OCI-LY7 (cell line): ENCODE measurements around the gene CACNA2D4. TPM values are rescaled to one million over a fixed set of nuclear protein-coding genes. Genes with fewer than 3 reads are reported as not detected.
A peak's percentile ranks its signal among the peaks of the same experiment; 100 is the strongest.

Source experiments
- BruUV-seq: library from RNA; stranded (reverse); fragments of 400-500 nt; replicated peaks from 2 replicates; lab custom pipeline; 2021; lab: Mats Ljungman, UMichigan
- CTCF ChIA-PET: fragments of 300-600 bp; sonication (Branson Sonifier 250); formaldehyde crosslinking; loops from one replicate; lab custom pipeline; 2022; ENCODE audit warnings: antibody characterized with exemption; ENCODE audit not compliant: unreplicated experiment; lab: Charles Lee
- POLR2A ChIA-PET: fragments of 300-600 bp; sonication (Branson Sonifier 250); formaldehyde crosslinking; loops from one replicate; lab custom pipeline; 2022; ENCODE audit warnings: antibody characterized with exemption; lab: Charles Lee
- DNase-seq: peaks from one replicate; pipeline ENCODE4 v3.0.0-alpha.2; 2015; ENCODE audit warnings: low spot score
- H2AFZ ChIP-seq: fragments of 200-600 bp; sonication (generic), shearing (Covaris generic); 2 replicates; pipeline ENCODE4 v1.6.1; 2014; ENCODE audit warnings: mild to moderate bottlenecking, antibody characterized with exemption, low read length, moderate library complexity
- H3K27ac ChIP-seq: fragments of 200-600 bp; sonication (generic); 2 replicates; pipeline ENCODE4 v1.5.1; 2014; ENCODE audit warnings: mixed run types, low read depth, mild to moderate bottlenecking, moderate library complexity, low read length, inconsistent platforms; ENCODE audit not compliant: poor library complexity, severe bottlenecking
- H3K36me3 ChIP-seq: fragments of 200-600 bp; sonication (generic); 2 replicates; pipeline ENCODE4 v1.6.1; 2014; ENCODE audit warnings: mild to moderate bottlenecking, antibody characterized with exemption, low read length, moderate library complexity, mixed read lengths; ENCODE audit not compliant: insufficient read depth
- H3K4me1 ChIP-seq: fragments of 200-600 bp; sonication (generic); 2 replicates; pipeline ENCODE4 v1.5.1; 2014; ENCODE audit warnings: mild to moderate bottlenecking, low read length; ENCODE audit not compliant: insufficient read depth, poor library complexity, severe bottlenecking
- H3K4me2 ChIP-seq: fragments of 200-600 bp; sonication (generic); 2 replicates; pipeline ENCODE4 v1.6.1; 2014; ENCODE audit warnings: mild to moderate bottlenecking, low read length
- H3K4me3 ChIP-seq: fragments of 200-600 bp; sonication (generic); 2 replicates; pipeline ENCODE4 v1.5.1; 2014; ENCODE audit warnings: mild to moderate bottlenecking, low read depth, low read length; ENCODE audit not compliant: poor library complexity, severe bottlenecking
- H3K79me2 ChIP-seq: fragments of 200-600 bp; sonication (generic); 2 replicates; pipeline ENCODE4 v1.6.1; 2016; ENCODE audit warnings: low read depth, mild to moderate bottlenecking, low read length, moderate library complexity, mixed read lengths; ENCODE audit not compliant: insufficient read depth
- H3K9me2 ChIP-seq: fragments of 200-600 bp; sonication (generic); 2 replicates; pipeline ENCODE4 v1.6.1; 2016; ENCODE audit warnings: mild to moderate bottlenecking, low read length, mixed read lengths; ENCODE audit not compliant: insufficient read depth
- H3K9me3 ChIP-seq: fragments of 200-600 bp; sonication (generic); 2 replicates; pipeline ENCODE4 v1.6.1; 2014; ENCODE audit warnings: mild to moderate bottlenecking, mixed run types, low read length, mixed read lengths
- H4K20me1 ChIP-seq: fragments of 200-600 bp; sonication (generic); 2 replicates; pipeline ENCODE4 v1.6.1; 2014; ENCODE audit warnings: mild to moderate bottlenecking, antibody characterized with exemption, low read length, moderate library complexity, mixed read lengths; ENCODE audit not compliant: insufficient read depth
- CTCF ChIP-seq: fragments of 200-600 bp; sonication (generic); conservative IDR thresholded peaks from 2 replicates; pipeline ENCODE4 v1.5.1; 2014; ENCODE audit warnings: mild to moderate bottlenecking, antibody characterized with exemption, low read length, moderate library complexity, mixed read lengths
- EZH2phosphoT487 ChIP-seq: fragments of 200-600 bp; sonication (generic); IDR thresholded peaks from 2 replicates; pipeline ENCODE4 v1.6.1; 2018; ENCODE audit warnings: low read depth, borderline replicate concordance, mild to moderate bottlenecking, mixed run types, antibody characterized with exemption, low read length, moderate library complexity, mixed read lengths
- intact Hi-C: fragments of 100-400 bp; cut with micrococcal nuclease; formaldehyde crosslinking; loops from one replicate; pipeline ENCODE4 v1.10.0; 2022; ENCODE audit not compliant: unreplicated experiment
- total RNA-seq, 2 experiments: library from RNA; depleted of rRNA in 1 of 2; stranded (reverse); fragments of >200 nt in 1 of 2; shearing (Covaris generic) in 1 of 2; gene quantifications; 2 replicates each; pipeline ENCODE4 v1.2.3, GENCODE V29; 2014 to 2022

CACNA2D4 gene
- total RNA-seq, 2 experiments from 2014 or later, result 0.13 TPM; not detected in 1

GRCh38 chr12:1792406-1792805 is 126.0 kb downstream of the CACNA2D4 start:
- intact Hi-C loops, result loop anchor here (10.0 kb wide), 1 partner anchor 492 kb away; no protein-coding TSS in a partner anchor
- Histone ChIP-seq H3K27ac (no peak overlapping the region), H3K79me2 (no peaks in the 10 kb centered on the region), H3K9me3 (no peaks in the 10 kb centered on the region), H3K4me2 (no peak overlapping the region), H4K20me1 (no peaks in the 10 kb centered on the region), H3K36me3 (peaks cover 2% of the 10 kb centered on the region; the same call in 1 of the 2 replicates), H3K4me1 (peaks cover 31% of the 10 kb centered on the region), H3K4me3 (no peak overlapping the region), H2AFZ (no peak overlapping the region), H3K9me2 (no peaks in the 10 kb centered on the region)
- BruUV-seq, result no TSS peak
- CTCF ChIA-PET, result interaction anchor here (3.0 kb wide), 1 partner anchor 139 kb away, joined by 16 read pairs; no protein-coding TSS in a partner anchor
- DNase-seq, result no peak
- no peak for TF ChIP-seq EZH2phosphoT487
- no peak for TF ChIP-seq CTCF
- POLR2A ChIA-PET, result interaction anchor here (0.8 to 2.1 kb wide), 2 partner anchors 105 to 143 kb away, joined by 4 to 6 read pairs; no protein-coding TSS in a partner anchor

- no peak overlapping the region for H3K4me3 ChIP-seq
- H3K9me2 ChIP-seq, result no peaks in the 10 kb centered on the region
- H2AFZ ChIP-seq, result peak overlapping the region; percentile 32; the same call in 1 of the 2 replicates
- peaks cover 21% of the 10 kb centered on the region for H3K4me1 ChIP-seq
- peak; percentile 78 for DNase-seq
- no peaks in the 10 kb centered on the region for H3K9me3 ChIP-seq
- ChIA-PET POLR2A (interaction anchor here (0.6 to 2.1 kb wide), 6 partner anchors 12 to 138 kb away, joined by 3 to 6 read pairs (median 3); no protein-coding TSS in a partner anchor), CTCF (interaction anchor here (0.6 to 3.0 kb wide), 7 partner anchors 134 to 156 kb away, joined by 3 to 16 read pairs (median 3); no protein-coding TSS in a partner anchor)
- H3K79me2 ChIP-seq, result no peaks in the 10 kb centered on the region
- H4K20me1 ChIP-seq, result no peaks in the 10 kb centered on the region
- no peak for TF ChIP-seq EZH2phosphoT487
- peak; percentile 95 for TF ChIP-seq CTCF
- peak overlapping the region; percentile 35 for H3K4me2 ChIP-seq
- peak overlapping the region; percentile 7 for H3K27ac ChIP-seq
- peaks cover 13% of the 10 kb centered on the region; the same call in 1 of the 2 replicates for H3K36me3 ChIP-seq
- intact Hi-C loops, result loop anchor here (1.0 to 10.0 kb wide), 3 partner anchors 138 to 494 kb away; no protein-coding TSS in a partner anchor
- no TSS peak for BruUV-seq
These were observed 127.2 kb downstream of the CACNA2D4 start for GRCh38 chr12:1791104-1791841.
